Measurements from ENCODE around the gene CFAP77. TPM values are rescaled to one million over a fixed set of nuclear protein-coding genes. Genes with fewer than 3 reads are reported as not detected.

CFAP77 gene
- total and polyA plus RNA-seq, 10 of the 15 experiments (the other 5 are each of a cell fraction or from before 2014, with no cell fraction given) = 0.33 TPM; not detected in 9

GRCh38 chr9:132525308-132526023 is 115.5 kb downstream of the CFAP77 start (continued):
- TF ChIP-seq BCLAF1 (IDR thresholded peaks at IDR 0.05) (no peak), RELB (IDR thresholded peaks at IDR 0.05; ENCODE audit: low read depth) (no peak), IKZF1 (conservative IDR thresholded peaks at IDR 0.05) (no peak), ZNF592 (IDR thresholded peaks at IDR 0.05) (no peak), MTA3 (IDR thresholded peaks at IDR 0.05; ENCODE audit: borderline replicate concordance, low read length) (no peak), TCF7 (IDR thresholded peaks at IDR 0.05; ENCODE audit: borderline replicate concordance) (no peak), FOXM1 (IDR thresholded peaks at IDR 0.05; ENCODE audit: low read depth, low read length) (no peak), RBBP5 (conservative IDR thresholded peaks at IDR 0.05) (no peak), NR2C1 (IDR thresholded peaks at IDR 0.05) (no peak), ASH2L (IDR thresholded peaks at IDR 0.05; ENCODE audit: borderline replicate concordance, low read depth) (no peak), RFX5 (IDR thresholded peaks at IDR 0.05; ENCODE audit: low read depth, low read length) (no peak)
